GM21390 (cell line): ENCODE data around the gene GNG7.
"Not testable (repeated sequence)": the region's sequence is repeated elsewhere in the genome, so short reads cannot be mapped to it uniquely, and the experiment has no call there.

Experiments used
- ATAC-seq: cut with Tn5 transposase; IDR thresholded peaks from one replicate; pipeline ENCODE4 v1.9.1; 2021; ENCODE audit not compliant: unreplicated experiment

GNG7 gene

GRCh38 chr19:2579678-2580280 is 122.7 kb downstream of the GNG7 start:
- ATAC-seq, result no peak

- ATAC-seq, result no peak
These were observed 123.4 kb downstream of the GNG7 start for GRCh38 chr19:2578901-2579677.

- no peak for ATAC-seq
These were observed 124.1 kb downstream of the GNG7 start for GRCh38 chr19:2578391-2578890.

GRCh38 chr19:2577722-2578335 is 124.7 kb downstream of the GNG7 start:
- no peak for ATAC-seq

GRCh38 chr19:2575734-2576481 is 126.6 kb downstream of the GNG7 start:
- no peak for ATAC-seq

- ATAC-seq, result no peak
These were observed 127.4 kb downstream of the GNG7 start for GRCh38 chr19:2574971-2575630.

- no peak for ATAC-seq
These were observed 128.0 kb downstream of the GNG7 start for GRCh38 chr19:2574478-2574931.

GRCh38 chr19:2573916-2574315 is 128.6 kb downstream of the GNG7 start:
- ATAC-seq, result no peak

- ATAC-seq, result not testable (repeated sequence)
These were observed 130.3 kb downstream of the GNG7 start for GRCh38 chr19:2572152-2572551.

- ATAC-seq, result no peak
These were observed 132.7 kb downstream of the GNG7 start for GRCh38 chr19:2569596-2570465.

GRCh38 chr19:2567996-2568395 is 134.5 kb downstream of the GNG7 start:
- ATAC-seq, result no peak

- no peak for ATAC-seq
These were observed 134.9 kb downstream of the GNG7 start for GRCh38 chr19:2567580-2567979.

GRCh38 chr19:2563546-2563945 is 138.9 kb downstream of the GNG7 start:
- not testable (repeated sequence) for ATAC-seq

GRCh38 chr19:2561895-2562294 is 140.6 kb downstream of the GNG7 start:
- peak; percentile 63 for ATAC-seq

GRCh38 chr19:2561221-2561620 is 141.3 kb downstream of the GNG7 start:
- ATAC-seq, result no peak

GRCh38 chr19:2560369-2560768 is 142.1 kb downstream of the GNG7 start:
- ATAC-seq, result no peak

GRCh38 chr19:2558543-2558942 is 144.0 kb downstream of the GNG7 start:
- ATAC-seq, result no peak

- not testable (repeated sequence) for ATAC-seq
These were observed 144.4 kb downstream of the GNG7 start for GRCh38 chr19:2558131-2558530.

- no peak for ATAC-seq
These were observed 145.4 kb downstream of the GNG7 start for GRCh38 chr19:2557093-2557440.
